IPS-18a (cell line): ENCODE measurements around the gene PIBF1.
"Not testable (repeated sequence)": the region's sequence is repeated elsewhere in the genome, so short reads cannot be mapped to it uniquely, and the experiment has no call there.

ENCODE experiments used
- H3K27ac ChIP-seq: one replicate; pipeline ENCODE4 v1.5.1; 2013; ENCODE audit warnings: low read length
- H3K27me3 ChIP-seq: one replicate; pipeline ENCODE4 v1.6.1; 2013; ENCODE audit warnings: mild to moderate bottlenecking, low read length; ENCODE audit not compliant: control insufficient read depth, insufficient read depth
- H3K36me3 ChIP-seq: one replicate; pipeline ENCODE4 v1.6.1; 2013; ENCODE audit warnings: low read depth, low read length; ENCODE audit not compliant: control insufficient read depth
- H3K4me1 ChIP-seq: one replicate; pipeline ENCODE4 v1.6.1; 2013; ENCODE audit warnings: low read depth, low read length; ENCODE audit not compliant: control insufficient read depth
- H3K4me3 ChIP-seq: one replicate; pipeline ENCODE4 v1.5.1; 2013; ENCODE audit warnings: low read length
- H3K9ac ChIP-seq: one replicate; pipeline ENCODE4 v1.6.1; 2013; ENCODE audit warnings: mild to moderate bottlenecking, low read length, moderate library complexity
- H3K9me3 ChIP-seq: one replicate; pipeline ENCODE4 v1.6.1; 2013; ENCODE audit warnings: low read depth, low read length; ENCODE audit not compliant: control insufficient read depth

The PIBF1 gene

DNA sequence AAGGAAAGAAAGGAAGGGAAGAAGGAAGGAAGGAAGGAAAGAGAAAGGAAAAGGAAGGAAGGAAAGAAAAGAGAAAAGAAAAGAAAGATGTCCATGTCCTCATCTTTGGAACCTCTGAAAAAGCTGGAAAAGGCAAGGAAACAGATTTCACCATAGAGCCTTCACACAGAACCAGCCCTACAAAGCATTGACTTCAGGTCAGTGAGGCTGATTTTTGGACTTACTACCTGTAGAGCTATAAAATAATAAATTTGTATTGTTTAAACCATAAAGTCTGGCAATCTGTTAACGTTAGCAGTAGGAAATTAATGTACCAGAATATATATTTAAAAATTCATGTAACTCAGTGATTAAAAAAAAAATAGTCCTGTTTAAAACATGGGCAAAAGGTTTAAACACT is 130.0 kb downstream of the PIBF1 start:
- Histone ChIP-seq H3K9ac (no peak overlapping the region), H3K9me3 (no peaks in the 10 kb centered on the region), H3K27me3 (no peaks in the 10 kb centered on the region), H3K4me1 (peaks cover 8% of the 10 kb centered on the region), H3K36me3 (no peaks in the 10 kb centered on the region), H3K27ac (no peak overlapping the region), H3K4me3 (no peak overlapping the region)

DNA sequence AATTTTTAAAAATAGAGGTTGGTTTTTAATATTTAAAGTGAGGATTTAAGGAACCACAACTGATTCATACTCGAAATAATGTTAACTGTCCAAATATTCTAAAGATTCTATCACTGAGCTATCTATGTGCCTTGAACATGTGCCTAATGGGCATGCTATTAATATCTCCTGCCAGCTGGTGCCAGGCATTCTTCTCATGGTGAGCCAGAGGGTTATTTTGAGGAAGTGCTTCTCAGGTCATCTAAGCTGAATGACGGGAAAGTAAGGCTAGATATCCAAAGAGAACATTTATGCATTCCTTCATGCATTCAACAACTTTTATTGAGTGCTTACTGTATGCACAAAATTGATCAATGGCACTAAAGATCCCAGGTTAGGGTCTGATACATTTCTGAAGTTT is 138.2 kb downstream of the PIBF1 start:
- Histone ChIP-seq H3K27me3 (no peaks in the 10 kb centered on the region), H3K36me3 (no peaks in the 10 kb centered on the region), H3K27ac (no peak overlapping the region), H3K9me3 (no peaks in the 10 kb centered on the region), H3K4me3 (no peak overlapping the region), H3K9ac (no peak overlapping the region), H3K4me1 (no peaks in the 10 kb centered on the region)

DNA sequence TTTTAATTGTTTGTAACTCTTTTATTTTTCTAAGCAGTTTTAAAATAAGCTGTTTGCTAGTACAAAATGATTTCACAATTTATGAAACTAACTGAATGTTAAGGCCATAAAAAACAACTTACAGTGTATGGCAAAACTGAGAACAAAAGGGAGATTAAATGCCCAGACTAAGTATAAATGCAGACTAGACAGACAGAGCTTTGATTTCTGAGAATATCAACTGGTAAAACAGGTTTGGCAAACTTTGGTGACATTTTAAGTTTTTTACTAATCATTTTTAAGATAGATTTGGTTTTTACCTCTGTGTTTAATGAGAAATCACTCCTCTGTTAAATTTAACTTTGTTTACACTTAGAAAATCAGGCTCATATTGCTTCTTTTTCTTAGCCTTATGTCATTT is 149.4 kb downstream of the PIBF1 start:
- Histone ChIP-seq H3K4me3 (no peak overlapping the region), H3K27me3 (no peaks in the 10 kb centered on the region), H3K4me1 (no peaks in the 10 kb centered on the region), H3K27ac (no peak overlapping the region), H3K36me3 (no peaks in the 10 kb centered on the region), H3K9me3 (no peaks in the 10 kb centered on the region), H3K9ac (no peak overlapping the region)

GRCh38 chr13:72932250-72932649 is 150.3 kb downstream of the PIBF1 start:
- no peaks in the 10 kb centered on the region for H3K27me3 ChIP-seq
- no peak overlapping the region for H3K27ac ChIP-seq
- H3K4me1 ChIP-seq: no peaks in the 10 kb centered on the region
- no peaks in the 10 kb centered on the region for H3K9me3 ChIP-seq
- H3K9ac ChIP-seq: no peak overlapping the region
- H3K36me3 ChIP-seq: no peaks in the 10 kb centered on the region
- no peak overlapping the region for H3K4me3 ChIP-seq

- not testable (repeated sequence) for H3K36me3 ChIP-seq, H3K27ac ChIP-seq, H3K27me3 ChIP-seq
These were observed 164.3 kb downstream of the PIBF1 start for GRCh38 chr13:72946267-72946666.

DNA sequence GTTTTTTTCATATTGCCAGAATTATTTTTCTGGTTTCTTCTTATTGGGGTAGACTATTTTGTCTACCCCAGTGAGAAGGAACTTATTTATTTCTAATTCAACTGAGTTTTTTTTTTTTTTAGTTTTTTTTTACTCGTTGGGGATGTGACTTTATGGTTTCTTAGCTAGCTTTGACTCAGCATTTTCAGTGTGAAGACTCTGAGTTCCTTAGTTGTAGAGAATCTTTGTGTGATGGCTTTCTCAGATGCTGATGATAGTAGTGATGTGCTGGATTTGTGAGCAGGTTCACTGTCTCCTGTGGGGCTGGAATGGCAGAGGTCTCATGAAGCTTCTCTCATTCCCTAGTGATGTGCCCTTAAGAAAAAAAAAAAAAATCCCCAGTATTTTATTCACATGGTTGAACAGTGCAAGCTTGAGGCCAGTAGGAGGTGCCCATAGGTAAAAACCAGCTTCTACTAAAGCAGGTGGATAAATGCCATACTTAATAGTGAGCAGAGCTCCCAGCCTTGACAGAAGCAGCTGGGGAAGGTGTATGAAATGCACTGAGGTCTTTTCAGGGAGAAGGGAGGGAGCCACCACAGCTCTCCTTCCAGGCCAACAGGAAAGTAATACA is 170.7 kb downstream of the PIBF1 start:
- Histone ChIP-seq H3K27me3 (no peaks in the 10 kb centered on the region), H3K9me3 (no peaks in the 10 kb centered on the region), H3K36me3 (no peaks in the 10 kb centered on the region), H3K4me1 (no peaks in the 10 kb centered on the region), H3K4me3 (no peak overlapping the region), H3K9ac (no peak overlapping the region), H3K27ac (no peak overlapping the region)

More at GRCh38 chr13:72946267-72946666, 164.3 kb downstream of the PIBF1 start:
- H3K4me1 ChIP-seq, H3K4me3 ChIP-seq, H3K9ac ChIP-seq, H3K9me3 ChIP-seq: not testable (repeated sequence)

GRCh38 chr13:72953391-72953965 is 171.5 kb downstream of the PIBF1 start:
- H3K27me3 ChIP-seq: no peaks in the 10 kb centered on the region
- H3K4me3 ChIP-seq: no peak overlapping the region
- H3K9ac ChIP-seq: no peak overlapping the region
- H3K9me3 ChIP-seq: no peaks in the 10 kb centered on the region
- H3K27ac ChIP-seq: no peak overlapping the region
- no peaks in the 10 kb centered on the region for H3K36me3 ChIP-seq
- H3K4me1 ChIP-seq: no peaks in the 10 kb centered on the region

DNA sequence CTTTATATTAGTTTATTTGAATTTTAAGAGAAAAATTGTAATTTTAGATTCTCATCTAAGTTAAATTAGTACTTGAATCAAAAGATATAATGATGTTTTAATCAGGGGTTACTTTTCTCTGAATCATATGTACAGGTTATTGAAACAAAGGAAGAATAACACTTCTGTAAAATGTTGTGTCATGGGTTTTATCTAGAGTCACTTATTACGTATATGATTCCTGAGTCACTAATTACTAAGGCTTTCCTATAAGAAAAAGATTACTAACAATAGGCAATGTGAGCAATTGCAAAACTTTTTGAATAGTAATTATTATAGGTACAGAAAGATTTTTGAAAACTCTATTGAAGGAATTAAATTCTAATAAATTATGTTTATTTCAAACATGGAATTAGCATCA is 177.7 kb downstream of the PIBF1 start:
- Histone ChIP-seq H3K4me1 (no peaks in the 10 kb centered on the region), H3K9ac (no peak overlapping the region), H3K4me3 (no peak overlapping the region), H3K9me3 (no peaks in the 10 kb centered on the region), H3K27ac (no peak overlapping the region), H3K27me3 (no peaks in the 10 kb centered on the region), H3K36me3 (no peaks in the 10 kb centered on the region)

DNA sequence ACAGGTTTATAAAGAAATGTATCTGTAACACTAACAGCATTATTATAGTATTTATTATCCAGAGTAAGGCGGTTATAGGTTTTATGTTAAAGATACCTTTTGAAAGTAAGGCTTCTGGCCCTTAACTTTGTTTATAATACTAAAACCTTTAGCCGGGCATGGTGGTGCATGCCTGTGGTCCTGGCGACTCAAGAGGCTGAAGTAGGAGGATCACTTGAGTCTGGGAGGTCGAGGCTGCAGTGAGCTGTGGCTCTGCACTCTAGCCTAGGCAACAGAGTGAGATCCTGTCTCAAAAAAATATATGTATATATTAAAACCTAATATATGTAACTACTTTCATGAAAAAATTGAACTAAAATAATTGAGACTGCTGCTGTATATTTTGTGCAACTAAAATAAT is 178.2 kb downstream of the PIBF1 start:
- Histone ChIP-seq H3K9me3 (no peaks in the 10 kb centered on the region), H3K27ac (no peak overlapping the region), H3K4me1 (no peaks in the 10 kb centered on the region), H3K4me3 (no peak overlapping the region), H3K9ac (no peak overlapping the region), H3K27me3 (no peaks in the 10 kb centered on the region), H3K36me3 (no peaks in the 10 kb centered on the region)

DNA sequence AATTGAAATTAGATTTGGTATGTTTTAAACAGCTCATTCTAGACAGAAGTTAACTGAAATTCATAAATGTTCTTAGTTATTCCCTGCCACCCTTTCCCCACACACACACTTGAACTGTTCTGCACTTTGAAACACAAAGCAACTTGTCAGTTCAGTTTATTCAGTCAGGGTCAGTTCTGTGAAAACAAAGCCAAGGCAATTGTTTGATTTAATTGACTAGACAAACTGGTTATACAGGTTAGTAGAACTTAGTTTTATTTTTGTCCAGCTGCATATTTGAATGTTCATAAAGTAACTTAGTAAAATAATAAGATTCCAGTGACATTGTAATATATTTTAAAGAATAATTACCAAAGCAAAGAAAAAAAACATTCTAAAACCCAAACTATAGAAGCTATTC is 178.6 kb downstream of the PIBF1 start:
- H3K4me1 ChIP-seq: peaks cover 4% of the 10 kb centered on the region
- no peaks in the 10 kb centered on the region for H3K9me3 ChIP-seq
- H3K4me3 ChIP-seq: no peak overlapping the region
- H3K27ac ChIP-seq: no peak overlapping the region
- no peak overlapping the region for H3K9ac ChIP-seq
- no peaks in the 10 kb centered on the region for H3K36me3 ChIP-seq
- no peaks in the 10 kb centered on the region for H3K27me3 ChIP-seq

DNA sequence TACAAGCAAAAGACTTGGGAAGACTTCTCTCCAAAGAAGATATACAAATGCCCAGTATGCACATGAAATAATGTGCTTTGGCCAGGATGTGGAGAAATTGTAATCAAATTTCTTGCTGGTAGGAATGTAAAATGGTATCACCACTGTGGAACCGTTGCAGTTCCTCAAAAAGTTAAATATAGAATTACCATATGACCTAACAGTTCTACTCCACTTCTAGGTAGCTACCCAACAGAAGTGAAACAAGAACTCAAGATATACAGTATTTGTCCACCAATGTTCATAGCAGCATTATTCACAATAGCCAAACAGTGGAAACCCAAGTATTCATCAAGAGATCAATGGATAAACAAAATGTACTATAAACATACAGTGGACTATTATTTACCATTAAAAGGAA is 181.8 kb downstream of the PIBF1 start:
- Histone ChIP-seq H3K4me1 (peaks cover 5% of the 10 kb centered on the region), H3K9me3 (no peaks in the 10 kb centered on the region), H3K36me3 (no peaks in the 10 kb centered on the region), H3K27ac (no peak overlapping the region), H3K27me3 (no peaks in the 10 kb centered on the region), H3K4me3 (no peak overlapping the region), H3K9ac (no peak overlapping the region)

DNA sequence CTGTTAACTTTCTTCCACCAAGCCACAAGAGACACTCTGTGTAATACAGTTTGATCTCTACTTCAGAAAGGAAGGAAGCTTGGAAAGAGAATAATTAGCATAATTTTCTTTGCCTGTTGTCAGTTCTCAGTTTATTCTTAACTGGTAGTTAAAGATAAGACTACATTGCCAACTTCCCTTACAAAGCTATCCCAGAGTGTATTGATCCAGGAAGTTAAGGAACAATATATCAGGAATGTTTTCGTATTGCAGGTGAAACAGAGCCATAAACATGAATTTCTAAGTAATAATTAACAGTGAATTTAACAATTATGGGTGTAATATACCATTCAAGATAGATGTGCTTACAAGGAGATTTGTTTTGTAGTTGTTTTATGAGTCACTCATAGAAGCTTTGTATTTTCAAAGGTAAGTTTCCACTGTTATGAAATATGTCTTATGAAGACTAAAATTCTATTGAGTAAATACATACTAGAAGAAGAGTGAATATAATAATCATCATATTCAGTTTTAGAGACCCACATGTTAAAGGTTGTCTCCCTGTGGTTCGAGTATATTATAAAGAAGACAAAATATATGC is 188.5 kb downstream of the PIBF1 start:
- Histone ChIP-seq H3K36me3 (no peaks in the 10 kb centered on the region), H3K9ac (no peak overlapping the region), H3K4me3 (no peak overlapping the region), H3K27ac (no peak overlapping the region), H3K27me3 (no peaks in the 10 kb centered on the region), H3K9me3 (no peaks in the 10 kb centered on the region), H3K4me1 (peaks cover 3% of the 10 kb centered on the region)
